MM.1S (cell line): ENCODE data around the gene MBP.

Experiments used
- DNase-seq: peaks from one replicate; pipeline ENCODE4 v3.0.0-alpha.2; 2015
- H2AFZ ChIP-seq: fragments of 300-600 bp; sonication (generic); 2 replicates; pipeline ENCODE4 v1.6.0; 2016; ENCODE audit warnings: antibody characterized with exemption, low read length
- H3F3A ChIP-seq: fragments of 300-600 bp; sonication (generic); 2 replicates; pipeline ENCODE4 v1.6.1; 2016; ENCODE audit warnings: mild to moderate bottlenecking, antibody characterized with exemption, low read length, moderate library complexity, mixed read lengths; ENCODE audit not compliant: insufficient read depth
- H3K27ac ChIP-seq: fragments of 300-600 bp; sonication (generic); 2 replicates; pipeline ENCODE4 v1.5.1; 2016; ENCODE audit warnings: mild to moderate bottlenecking, low read length
- H3K27me3 ChIP-seq: fragments of 300-600 bp; sonication (generic); replicated peaks from 2 replicates; pipeline ENCODE4 v1.6.0; 2016; ENCODE audit warnings: low read length; ENCODE audit not compliant: insufficient read depth
- H3K36me3 ChIP-seq: fragments of 300-600 bp; sonication (generic); replicated peaks from 2 replicates; pipeline ENCODE4 v1.6.1; 2016; ENCODE audit warnings: mild to moderate bottlenecking, low read length, mixed read lengths; ENCODE audit not compliant: insufficient read depth
- H3K4me1 ChIP-seq: fragments of 300-600 bp; sonication (generic); 2 replicates; pipeline ENCODE4 v1.6.1; 2016; ENCODE audit warnings: low read length, mixed read lengths
- H3K4me2 ChIP-seq: fragments of 300-600 bp; sonication (generic); 2 replicates; pipeline ENCODE4 v1.6.0; 2016; ENCODE audit warnings: low read depth, low read length
- H3K4me3 ChIP-seq: fragments of 300-600 bp; sonication (generic); 2 replicates; pipeline ENCODE4 v1.5.1; 2016; ENCODE audit warnings: low read length, mixed read lengths
- H3K79me2 ChIP-seq: fragments of 300-600 bp; sonication (generic); 2 replicates; pipeline ENCODE4 v1.6.1; 2016; ENCODE audit warnings: mixed run types, low read length, mixed read lengths
- H3K9ac ChIP-seq: fragments of 300-600 bp; sonication (generic); 2 replicates; pipeline ENCODE4 v1.6.1; 2016; ENCODE audit warnings: low read length, mixed read lengths
- H3K9me2 ChIP-seq: fragments of 300-600 bp; sonication (generic); replicated peaks from 2 replicates; pipeline ENCODE4 v1.6.1; 2016; ENCODE audit warnings: mild to moderate bottlenecking, low read length, mixed read lengths; ENCODE audit not compliant: insufficient read depth
- H3K9me3 ChIP-seq: fragments of 300-600 bp; sonication (generic); replicated peaks from 2 replicates; pipeline ENCODE4 v1.6.1; 2016; ENCODE audit warnings: mild to moderate bottlenecking, low read length, mixed read lengths; ENCODE audit not compliant: insufficient read depth
- H4K20me1 ChIP-seq: fragments of 300-600 bp; sonication (generic); 2 replicates; pipeline ENCODE4 v1.6.1; 2016; ENCODE audit warnings: mild to moderate bottlenecking, low read length, moderate library complexity, mixed read lengths; ENCODE audit not compliant: insufficient read depth
- CTCF ChIP-seq: fragments of 300-600 bp; sonication (generic); IDR thresholded peaks from 2 replicates; pipeline ENCODE4 v1.5.1; 2016; ENCODE audit warnings: antibody characterized with exemption, low read length, mixed read lengths
- EZH2 ChIP-seq: fragments of 300-600 bp; sonication (generic); optimal IDR thresholded peaks from 2 replicates; pipeline ENCODE3; 2017; ENCODE audit warnings: low read depth, mild to moderate bottlenecking, antibody characterized with exemption, low read length, mixed read lengths
- EZH2phosphoT487 ChIP-seq: fragments of 300-600 bp; sonication (generic); IDR thresholded peaks from 2 replicates; pipeline ENCODE4 v1.6.1; 2018; ENCODE audit warnings: antibody characterized with exemption, low read length

The MBP gene

GRCh38 chr18:77079954-77080682 lies 52.5 kb downstream of the MBP start:
- Histone ChIP-seq H3K9me2 (no peaks in the 10 kb centered on the region), H3K79me2 (peaks cover 5% of the 10 kb centered on the region; the same call in 1 of the 2 replicates), H3K4me2 (peak overlapping the region; percentile 27; the same call in 1 of the 2 replicates), H3K9ac (no peak overlapping the region), H3K36me3 (no peaks in the 10 kb centered on the region), H4K20me1 (no peaks in the 10 kb centered on the region), H3K27me3 (no peaks in the 10 kb centered on the region), H2AFZ (0 out of 2 replicates have a peak overlapping the region, but pooled peaks have one; percentile 15), H3F3A (peaks cover 15% of the 10 kb centered on the region), H3K4me3 (peak overlapping the region; percentile 13; the same call in 1 of the 2 replicates), H3K9me3 (no peaks in the 10 kb centered on the region), H3K4me1 (peaks cover 14% of the 10 kb centered on the region; the same call in 1 of the 2 replicates), H3K27ac (peak overlapping the region; percentile 33; the same call in 1 of the 2 replicates)
- TF ChIP-seq CTCF (no peak), EZH2phosphoT487 (no peak), EZH2 (no peak)
- peak; percentile 79 for DNase-seq

- TF ChIP-seq EZH2 (no peak), EZH2phosphoT487 (no peak), CTCF (no peak)
Observed at GRCh38 chr18:77079088-77079487, 53.5 kb downstream of the MBP start.

GRCh38 chr18:77078690-77079070 lies 53.9 kb downstream of the MBP start:
- H3F3A ChIP-seq, result peaks cover 15% of the 10 kb centered on the region
- H3K27me3 ChIP-seq, result no peaks in the 10 kb centered on the region
- H4K20me1 ChIP-seq, result no peaks in the 10 kb centered on the region
- no peak overlapping the region for H3K9ac ChIP-seq
- H3K4me3 ChIP-seq, result no peak overlapping the region
- H3K4me2 ChIP-seq, result no peak overlapping the region
- DNase-seq, result no peak
- no peak overlapping the region for H3K27ac ChIP-seq
- no peaks in the 10 kb centered on the region for H3K9me2 ChIP-seq
- H3K9me3 ChIP-seq, result no peaks in the 10 kb centered on the region
- H3K79me2 ChIP-seq, result peaks cover 5% of the 10 kb centered on the region; the same call in 1 of the 2 replicates
- no peaks in the 10 kb centered on the region for H3K36me3 ChIP-seq
- no peak overlapping the region for H2AFZ ChIP-seq
- no peak for TF ChIP-seq EZH2
- peaks cover 14% of the 10 kb centered on the region; the same call in 1 of the 2 replicates for H3K4me1 ChIP-seq

More at GRCh38 chr18:77079088-77079487, 53.5 kb downstream of the MBP start:
- Histone ChIP-seq H3K9me3 (no peaks in the 10 kb centered on the region), H3K27me3 (no peaks in the 10 kb centered on the region), H3K9ac (no peak overlapping the region), H3F3A (peaks cover 15% of the 10 kb centered on the region), H3K79me2 (peaks cover 5% of the 10 kb centered on the region; the same call in 1 of the 2 replicates), H3K4me1 (peaks cover 14% of the 10 kb centered on the region; the same call in 1 of the 2 replicates), H4K20me1 (no peaks in the 10 kb centered on the region), H3K4me3 (no peak overlapping the region), H2AFZ (no peak overlapping the region), H3K9me2 (no peaks in the 10 kb centered on the region), H3K36me3 (no peaks in the 10 kb centered on the region), H3K27ac (no peak overlapping the region), H3K4me2 (no peak overlapping the region)
- no peak for DNase-seq
